Mesenchymal stem cell (in vitro differentiated cells and primary cell): ENCODE data around the gene TNFSF11.
"Not testable (repeated sequence)": the region's sequence is repeated elsewhere in the genome, so short reads cannot be mapped to it uniquely, and the experiment has no call there.

Source experiments
- DNase-seq: peaks from one replicate; pipeline ENCODE4 v3.0.0-alpha.2; 2013
- H2AFZ ChIP-seq: one replicate; pipeline ENCODE4 v1.6.1; 2013; ENCODE audit warnings: low read depth, mild to moderate bottlenecking, control low read depth, inconsistent platforms, low read length, moderate library complexity
- H2AK5ac ChIP-seq: 2 replicates; pipeline ENCODE4 v1.6.1; 2013; ENCODE audit warnings: low read length, moderate library complexity, mild to moderate bottlenecking, inconsistent platforms; ENCODE audit not compliant: severe bottlenecking
- H2BK120ac ChIP-seq: one replicate; pipeline ENCODE4 v1.6.1; 2013; ENCODE audit warnings: low read depth, mild to moderate bottlenecking, inconsistent platforms, low read length, moderate library complexity
- H2BK12ac ChIP-seq, 2 experiments: one replicate each; pipeline ENCODE4 v1.6.1; 2013; ENCODE audit warnings: inconsistent platforms in 2 of 2, low read length in 2 of 2, mild to moderate bottlenecking in 2 of 2, moderate library complexity in 2 of 2, control low read depth in 1 of 2
- H2BK15ac ChIP-seq: one replicate; pipeline ENCODE4 v1.6.1; 2013; ENCODE audit warnings: mild to moderate bottlenecking, low read depth, inconsistent platforms; ENCODE audit not compliant: poor library complexity, severe bottlenecking
- H2BK5ac ChIP-seq: 2 replicates; pipeline ENCODE4 v1.6.1; 2013; ENCODE audit warnings: low read depth, mild to moderate bottlenecking, low read length, control low read depth, inconsistent platforms; ENCODE audit not compliant: poor library complexity, severe bottlenecking
- H3K14ac ChIP-seq, 2 experiments: one replicate each; pipeline ENCODE4 v1.6.1; 2013; ENCODE audit warnings: inconsistent platforms in 2 of 2, low read length in 2 of 2, control low read depth in 1 of 2, mild to moderate bottlenecking in 1 of 2, moderate library complexity in 1 of 2
- H3K18ac ChIP-seq, 2 experiments: one replicate each; pipeline ENCODE4 v1.6.1; 2013; ENCODE audit warnings: inconsistent platforms in 2 of 2, low read length in 2 of 2, control low read depth in 1 of 2, low read depth in 1 of 2, mild to moderate bottlenecking in 1 of 2
- H3K23ac ChIP-seq, 2 experiments: one replicate each; pipeline ENCODE4 v1.6.1; 2013; ENCODE audit warnings: inconsistent platforms in 2 of 2, low read length in 2 of 2, mild to moderate bottlenecking in 2 of 2, moderate library complexity in 2 of 2, control low read depth in 1 of 2
- H3K27ac ChIP-seq: 2 replicates; pipeline ENCODE4 v1.5.1; 2013; ENCODE audit warnings: mild to moderate bottlenecking, moderate library complexity, low read length, control low read depth, inconsistent platforms; ENCODE audit not compliant: poor library complexity, severe bottlenecking
- H3K27me3 ChIP-seq, 2 experiments: 2 replicates each; pipeline versions ENCODE4 v1.6.1 to v1.7.0; 2013; ENCODE audit warnings: low read length in 2 of 2, mild to moderate bottlenecking in 2 of 2, moderate library complexity in 2 of 2, control low read depth in 1 of 2, inconsistent platforms in 1 of 2; ENCODE audit not compliant: control insufficient read depth in 1 of 2, insufficient read depth in 1 of 2
- H3K36me3 ChIP-seq, 2 experiments: 2 replicates each; pipeline versions ENCODE4 v1.6.1 to v1.7.0; 2013; ENCODE audit warnings: low read length in 2 of 2, control low read depth in 1 of 2, inconsistent platforms in 1 of 2, low read depth in 1 of 2, mild to moderate bottlenecking in 1 of 2; ENCODE audit not compliant: insufficient read depth in 2 of 2, control insufficient read depth in 1 of 2
- H3K4ac ChIP-seq, 2 experiments: one replicate each; pipeline ENCODE4 v1.6.1; 2013; ENCODE audit warnings: inconsistent platforms in 2 of 2, low read length in 2 of 2, mild to moderate bottlenecking in 2 of 2, moderate library complexity in 2 of 2, control low read depth in 1 of 2, low read depth in 1 of 2
- H3K4me1 ChIP-seq: 2 replicates; pipeline ENCODE4 v1.6.1; 2013; ENCODE audit warnings: low read depth, low read length, control low read depth; ENCODE audit not compliant: control insufficient read depth, insufficient read depth
- H3K4me2 ChIP-seq: 2 replicates; pipeline ENCODE4 v1.6.1; 2013; ENCODE audit warnings: low read length, mild to moderate bottlenecking, inconsistent platforms; ENCODE audit not compliant: poor library complexity, severe bottlenecking
- H3K4me3 ChIP-seq, 2 experiments: 2 replicates each; pipeline versions ENCODE4 v1.5.1 to v1.7.0; 2013; ENCODE audit warnings: low read length in 2 of 2, mild to moderate bottlenecking in 2 of 2, control low read depth in 1 of 2, low read depth in 1 of 2; ENCODE audit not compliant: insufficient read depth in 1 of 2
- H3K79me1 ChIP-seq: replicated peaks from 2 replicates; pipeline ENCODE4 v1.6.1; 2013; ENCODE audit warnings: mild to moderate bottlenecking, control low read depth, low read length, inconsistent platforms; ENCODE audit not compliant: poor library complexity, severe bottlenecking
- H3K9ac ChIP-seq: 2 replicates; pipeline ENCODE4 v1.7.0; 2013; ENCODE audit warnings: mild to moderate bottlenecking, low read length, moderate library complexity
- H3K9me3 ChIP-seq: 2 replicates; pipeline ENCODE4 v1.7.0; 2013; ENCODE audit warnings: mild to moderate bottlenecking, low read length; ENCODE audit not compliant: control insufficient read depth
- H4K8ac ChIP-seq: one replicate; pipeline ENCODE4 v1.6.1; 2013; ENCODE audit warnings: inconsistent platforms, mild to moderate bottlenecking, low read length, moderate library complexity
- H4K91ac ChIP-seq: one replicate; pipeline ENCODE4 v1.6.1; 2013; ENCODE audit warnings: mild to moderate bottlenecking, low read length, inconsistent platforms
- WGBS: methylation state at CpG from one replicate; pipeline ENCODE4 v1.1.7; 2013; ENCODE audit warnings: mixed read lengths; 5-methylcytosine and 5-hydroxymethylcytosine counted together

The TNFSF11 gene

DNA sequence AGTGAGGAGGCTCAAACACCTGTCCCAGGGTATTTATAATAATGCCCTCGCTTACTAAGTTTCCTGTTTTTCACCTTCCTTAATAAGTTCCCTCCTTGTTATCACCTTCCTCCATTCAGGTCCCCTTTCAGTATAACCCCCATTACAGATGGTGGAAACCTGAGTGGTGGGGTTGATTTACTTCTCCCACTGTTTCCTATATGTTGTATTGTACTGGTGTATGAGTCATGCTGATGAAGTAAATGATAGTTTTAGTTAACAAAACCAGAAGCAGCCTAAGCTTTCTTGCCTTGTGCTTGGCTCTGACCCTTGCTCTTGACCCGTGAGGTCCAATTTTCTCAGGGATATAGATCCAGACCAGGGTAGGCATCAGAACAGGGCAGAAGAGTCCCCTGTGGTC, 22.3 kb upstream of the TNFSF11 start:
- Histone ChIP-seq H3K79me1 (no peaks in the 10 kb centered on the region), H3K18ac (peak overlapping the region in 1 of 2 experiments; percentile 43), H4K91ac (no peak overlapping the region), H2BK12ac (peak overlapping the region in 1 of 2 experiments; percentile 77), H3K4ac (no peak overlapping the region), H2AFZ (no peak overlapping the region), H2BK120ac (no peak overlapping the region), H3K4me1 (peaks cover 6% of the 10 kb centered on the region), H3K23ac (no peak overlapping the region), H3K27ac (no peak overlapping the region), H2BK5ac (no peak overlapping the region), H3K36me3 (no peaks in the 10 kb centered on the region), H3K14ac (no peak overlapping the region), H3K9ac (no peak overlapping the region), H2BK15ac (no peak overlapping the region), H3K9me3 (no peaks in the 10 kb centered on the region), H3K27me3 (peaks cover 0 to 2% of the 10 kb centered on the region in 2 experiments), H3K4me2 (no peak overlapping the region), H3K4me3 (no peak overlapping the region), H2AK5ac (no peak overlapping the region), H4K8ac (no peak overlapping the region)
- DNase-seq, result peak; percentile 27
- WGBS, result 88% methylated on average over 2 of the region's 2 CpGs

DNA sequence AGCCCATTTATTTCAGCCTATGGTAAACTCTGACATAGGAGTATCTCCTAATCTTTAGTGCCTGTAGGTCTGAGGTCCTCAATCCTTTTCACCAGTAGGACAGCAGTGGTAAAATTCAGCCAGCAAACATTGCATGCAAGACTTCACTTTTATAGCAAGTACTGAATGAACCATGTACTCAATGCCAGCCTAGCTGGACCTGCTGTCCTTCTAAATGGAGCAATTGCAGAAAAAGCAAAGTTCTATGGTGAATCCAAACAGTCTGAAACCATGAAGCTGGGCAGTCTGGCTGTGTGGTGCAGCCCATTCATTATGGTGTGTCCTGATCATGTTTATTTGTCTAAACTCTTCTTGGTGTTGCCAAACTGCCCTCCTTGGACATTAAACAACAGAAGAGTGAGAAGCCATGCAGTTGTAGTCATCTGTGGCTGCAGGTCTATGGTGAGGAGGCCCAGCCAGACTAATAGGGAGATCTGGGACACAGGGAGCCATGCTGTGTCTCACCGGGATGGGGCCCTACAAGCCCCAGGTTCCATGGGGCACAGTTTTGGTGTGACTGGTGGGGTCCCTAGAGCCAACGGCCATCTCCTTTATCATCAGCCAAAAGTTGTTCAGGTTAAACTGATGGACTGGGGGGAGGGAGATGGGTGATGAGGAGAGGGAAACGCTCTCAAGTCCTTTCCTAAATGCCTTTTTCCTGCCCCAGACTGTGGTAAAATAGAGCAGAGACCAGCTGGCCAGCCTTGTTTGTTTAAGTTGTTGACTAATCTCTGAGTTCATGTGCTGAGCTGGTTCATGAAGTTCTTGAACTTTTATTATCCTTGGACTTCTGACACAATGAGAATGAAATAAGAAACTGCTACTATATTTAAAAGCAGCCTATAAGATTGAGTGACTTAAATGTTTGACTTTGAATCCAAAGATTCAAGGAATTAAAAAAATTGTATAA, 20.6 kb upstream of the TNFSF11 start:
- H2AFZ ChIP-seq, result no peak overlapping the region
- H3K36me3 ChIP-seq, result no peaks in the 10 kb centered on the region
- no peak overlapping the region for H2BK120ac ChIP-seq
- peak overlapping the region; percentile 59 to 67 for H2BK12ac ChIP-seq
- peak overlapping the region; percentile 57 for H4K91ac ChIP-seq
- no peak overlapping the region for H3K27ac ChIP-seq
- no peak overlapping the region for H3K9ac ChIP-seq
- H2BK15ac ChIP-seq, result no peak overlapping the region
- no peak overlapping the region for H2AK5ac ChIP-seq
- H3K4me1 ChIP-seq, result peaks cover 6% of the 10 kb centered on the region
- H3K27me3 ChIP-seq, result peaks cover 0 to 2% of the 10 kb centered on the region in 2 experiments
- peak; percentile 79 for DNase-seq
- H3K23ac ChIP-seq, result no peak overlapping the region
- peak overlapping the region; percentile 58 to 75 for H3K18ac ChIP-seq
- no peaks in the 10 kb centered on the region for H3K9me3 ChIP-seq
- no peak overlapping the region for H2BK5ac ChIP-seq
- H3K4me3 ChIP-seq, result no peak overlapping the region
- WGBS, result 61% methylated on average over 3 of the region's 3 CpGs
- no peak overlapping the region for H3K14ac ChIP-seq
- H3K4ac ChIP-seq, result no peak overlapping the region
- H3K79me1 ChIP-seq, result no peaks in the 10 kb centered on the region
- no peak overlapping the region for H3K4me2 ChIP-seq
- peak overlapping the region; percentile 40 for H4K8ac ChIP-seq

DNA sequence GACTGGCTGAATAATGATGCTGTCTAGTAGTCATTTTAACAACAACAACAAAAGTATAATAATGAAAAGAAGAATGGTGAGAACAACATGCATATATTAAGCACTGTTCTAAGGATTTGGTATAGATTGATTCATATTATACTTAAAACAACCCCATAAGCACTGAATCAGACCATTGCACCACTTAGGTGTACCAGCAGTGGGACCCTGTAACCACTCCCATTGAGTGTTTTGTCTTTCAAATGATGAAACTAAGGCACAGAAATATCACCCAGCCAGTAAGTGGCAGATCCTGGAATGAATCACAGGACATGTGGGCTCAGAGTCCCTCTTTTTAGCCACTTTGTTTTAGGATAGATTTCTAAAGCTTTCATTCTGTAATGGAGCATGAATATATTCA, 14.9 kb upstream of the TNFSF11 start:
- peaks cover 2% of the 10 kb centered on the region for H3K4me1 ChIP-seq
- no peak overlapping the region for H4K8ac ChIP-seq
- H3K4ac ChIP-seq, result no peak overlapping the region
- H4K91ac ChIP-seq, result no peak overlapping the region
- H2AK5ac ChIP-seq, result no peak overlapping the region
- no peak overlapping the region for H3K27ac ChIP-seq
- H2BK12ac ChIP-seq, result no peak overlapping the region
- no peak overlapping the region for H2BK120ac ChIP-seq
- DNase-seq, result no peak
- H2BK15ac ChIP-seq, result no peak overlapping the region
- no peak overlapping the region for H2AFZ ChIP-seq
- H3K4me3 ChIP-seq, result no peak overlapping the region
- H3K79me1 ChIP-seq, result no peaks in the 10 kb centered on the region
- no peaks in the 10 kb centered on the region for H3K27me3 ChIP-seq
- H3K9ac ChIP-seq, result no peak overlapping the region
- H3K9me3 ChIP-seq, result peaks cover 3% of the 10 kb centered on the region
- no peak overlapping the region for H3K14ac ChIP-seq
- no peak overlapping the region for H2BK5ac ChIP-seq
- no peak overlapping the region for H3K4me2 ChIP-seq
- H3K18ac ChIP-seq, result no peak overlapping the region
- H3K23ac ChIP-seq, result no peak overlapping the region
- no peaks in the 10 kb centered on the region for H3K36me3 ChIP-seq

DNA sequence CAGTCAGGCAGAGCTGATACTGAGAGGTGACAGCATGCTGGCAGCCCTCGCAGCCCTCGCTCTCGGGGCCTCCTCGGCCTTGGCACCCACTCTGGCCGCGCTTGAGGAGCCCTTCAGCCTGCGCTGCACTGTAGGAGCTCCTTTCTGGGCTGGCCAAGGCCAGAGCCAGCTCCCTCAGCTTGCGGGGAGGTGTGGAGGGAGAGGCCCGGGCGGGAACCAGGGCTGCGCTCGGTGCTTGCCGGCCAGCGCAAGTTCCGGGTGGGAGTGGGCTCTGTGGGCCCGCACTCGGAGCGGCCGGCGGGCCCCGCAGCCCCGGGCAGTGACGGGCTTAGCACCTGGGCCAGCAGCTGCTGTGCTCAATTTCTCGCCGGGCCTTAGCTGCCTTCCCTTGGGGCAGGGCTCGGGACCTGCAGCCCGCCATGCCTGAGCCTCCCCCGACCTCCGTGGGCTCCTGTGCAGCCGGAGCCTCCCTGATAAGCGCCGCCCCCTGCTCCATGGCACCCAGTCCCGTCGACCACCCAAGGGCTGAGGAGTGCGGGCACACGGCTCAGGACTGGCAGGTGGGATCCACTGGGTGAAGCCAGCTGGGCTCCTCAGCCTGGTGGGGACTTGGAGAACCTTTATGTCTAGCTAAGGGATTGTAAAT, 14.3 kb upstream of the TNFSF11 start:
- not testable (repeated sequence) for H2BK5ac ChIP-seq, H2AFZ ChIP-seq, H2AK5ac ChIP-seq, H2BK120ac ChIP-seq, H3K23ac ChIP-seq, H3K4ac ChIP-seq, H4K8ac ChIP-seq, H3K9me3 ChIP-seq, H3K4me3 ChIP-seq, H4K91ac ChIP-seq, H3K9ac ChIP-seq, H3K14ac ChIP-seq, H3K4me2 ChIP-seq, H3K27me3 ChIP-seq, H3K36me3 ChIP-seq, H2BK12ac ChIP-seq, DNase-seq, H3K27ac ChIP-seq, H3K4me1 ChIP-seq, H3K79me1 ChIP-seq
- Histone ChIP-seq H2BK15ac (peak overlapping the region; percentile 28), H3K18ac (peak overlapping the region in 1 of 2 experiments; percentile 57)
- 96% methylated on average over 26 of the region's 36 CpGs for WGBS
